GM18526 (cell line): ENCODE data around the gene PSMG3.

Source experiments
- POLR2A ChIP-seq: IDR thresholded peaks from 3 replicates; pipeline ENCODE4 v1.6.1; 2011; ENCODE audit not compliant: insufficient read length; ENCODE audit errors: extremely low read depth

Gene PSMG3

GRCh38 chr7:1567896-1568510 lies 1.8 kb downstream of the PSMG3 start:
- no peak for TF ChIP-seq POLR2A

GRCh38 chr7:1567049-1567771 lies 2.6 kb downstream of the PSMG3 start:
- TF ChIP-seq POLR2A = no peak

- TF ChIP-seq POLR2A = no peak
Measured at GRCh38 chr7:1566687-1567048, 3.2 kb downstream of the PSMG3 start.

- TF ChIP-seq POLR2A = no peak
Measured at GRCh38 chr7:1564603-1565022, 5.2 kb downstream of the PSMG3 start.

- TF ChIP-seq POLR2A = no peak
Measured at GRCh38 chr7:1563981-1564602, 5.7 kb downstream of the PSMG3 start.

GRCh38 chr7:1562597-1563051 lies 7.2 kb downstream of the PSMG3 start:
- TF ChIP-seq POLR2A = no peak

GRCh38 chr7:1562116-1562515 lies 7.7 kb downstream of the PSMG3 start:
- no peak for TF ChIP-seq POLR2A

GRCh38 chr7:1561036-1561940 lies 8.5 kb downstream of the PSMG3 start:
- no peak for TF ChIP-seq POLR2A

GRCh38 chr7:1560620-1561031 lies 9.2 kb downstream of the PSMG3 start:
- TF ChIP-seq POLR2A = no peak

- no peak for TF ChIP-seq POLR2A
Measured at GRCh38 chr7:1559626-1560590, 9.9 kb downstream of the PSMG3 start.

GRCh38 chr7:1558841-1559625 lies 10.8 kb downstream of the PSMG3 start:
- TF ChIP-seq POLR2A = no peak

GRCh38 chr7:1558181-1558811 lies 11.5 kb downstream of the PSMG3 start:
- TF ChIP-seq POLR2A = no peak

- TF ChIP-seq POLR2A = no peak
Measured at GRCh38 chr7:1557771-1558170, 12.1 kb downstream of the PSMG3 start.
